NT2/D1 (cell line): ENCODE data around the gene PLCL1.

Source experiments
- DNase-seq: peaks from one replicate; pipeline ENCODE4 v3.0.0-alpha.2; 2011; ENCODE audit warnings: low read depth, low spot score
- H3K27me3 ChIP-seq: 2 replicates; pipeline ENCODE4 v1.6.0; 2011; ENCODE audit warnings: mild to moderate bottlenecking; ENCODE audit not compliant: insufficient read length, insufficient read depth
- H3K36me3 ChIP-seq: 2 replicates; pipeline ENCODE4 v1.6.1; 2011; ENCODE audit warnings: mild to moderate bottlenecking, low read length, mixed read lengths; ENCODE audit not compliant: insufficient read depth, insufficient read length
- H3K4me1 ChIP-seq: 2 replicates; pipeline ENCODE4 v1.5.1; 2011; ENCODE audit not compliant: insufficient read depth, insufficient read length
- H3K4me3 ChIP-seq: 2 replicates; pipeline ENCODE4 v1.5.1; 2011; ENCODE audit warnings: low read depth; ENCODE audit not compliant: insufficient read length
- H3K9ac ChIP-seq: 2 replicates; pipeline ENCODE4 v1.6.0; 2011; ENCODE audit warnings: low read depth; ENCODE audit not compliant: insufficient read length
- H3K9me3 ChIP-seq: 2 replicates; pipeline ENCODE4 v1.5.1; 2011; ENCODE audit warnings: mild to moderate bottlenecking, low read length; ENCODE audit not compliant: insufficient read depth
- SUZ12 ChIP-seq: IDR thresholded peaks from 2 replicates; pipeline ENCODE4 v1.6.1; 2011; ENCODE audit not compliant: insufficient read length, insufficient read depth; ENCODE audit errors: extremely low read depth
- YY1 ChIP-seq: IDR thresholded peaks from 2 replicates; pipeline ENCODE4 v1.6.1; 2011; ENCODE audit not compliant: insufficient read length, insufficient read depth
- ZNF274 ChIP-seq: IDR thresholded peaks from 2 replicates; pipeline ENCODE4 v1.6.1; 2011; ENCODE audit warnings: mild to moderate bottlenecking, low read depth, low read length

PLCL1 gene

GRCh38 chr2:197946562-197946961, 142.2 kb downstream of the PLCL1 start:
- Histone ChIP-seq H3K9ac (no peak overlapping the region), H3K9me3 (no peaks in the 10 kb centered on the region), H3K4me3 (no peak overlapping the region), H3K4me1 (no peaks in the 10 kb centered on the region), H3K27me3 (no peaks in the 10 kb centered on the region), H3K36me3 (no peaks in the 10 kb centered on the region)
- peak; percentile 33 for DNase-seq
- TF ChIP-seq YY1: no peak
- TF ChIP-seq ZNF274: no peak
- TF ChIP-seq SUZ12: no peak

GRCh38 chr2:197947219-197947757, 142.9 kb downstream of the PLCL1 start:
- Histone ChIP-seq H3K27me3 (no peaks in the 10 kb centered on the region), H3K9me3 (no peaks in the 10 kb centered on the region), H3K36me3 (no peaks in the 10 kb centered on the region), H3K4me1 (no peaks in the 10 kb centered on the region), H3K9ac (no peak overlapping the region), H3K4me3 (no peak overlapping the region)
- no peak for TF ChIP-seq YY1
- TF ChIP-seq ZNF274: no peak
- no peak for TF ChIP-seq SUZ12
- peak; percentile 50 for DNase-seq

GRCh38 chr2:197949224-197949623, 144.8 kb downstream of the PLCL1 start:
- DNase-seq: no peak
- H3K9me3 ChIP-seq: no peaks in the 10 kb centered on the region
- H3K4me3 ChIP-seq: no peak overlapping the region
- H3K9ac ChIP-seq: no peak overlapping the region
- TF ChIP-seq SUZ12: no peak
- no peak for TF ChIP-seq ZNF274
- no peak for TF ChIP-seq YY1
- no peaks in the 10 kb centered on the region for H3K4me1 ChIP-seq
- H3K36me3 ChIP-seq: no peaks in the 10 kb centered on the region
- no peaks in the 10 kb centered on the region for H3K27me3 ChIP-seq

GRCh38 chr2:197950006-197950405, 145.6 kb downstream of the PLCL1 start:
- H3K4me1 ChIP-seq: no peaks in the 10 kb centered on the region

GRCh38 chr2:197950724-197951123, 146.3 kb downstream of the PLCL1 start:
- Histone ChIP-seq H3K27me3 (no peaks in the 10 kb centered on the region), H3K9me3 (no peaks in the 10 kb centered on the region), H3K36me3 (no peaks in the 10 kb centered on the region), H3K4me3 (no peak overlapping the region), H3K9ac (no peak overlapping the region), H3K4me1 (no peaks in the 10 kb centered on the region)
- TF ChIP-seq SUZ12: no peak
- TF ChIP-seq ZNF274: no peak
- TF ChIP-seq YY1: no peak
- no peak for DNase-seq

More at GRCh38 chr2:197950006-197950405, 145.6 kb downstream of the PLCL1 start:
- no peaks in the 10 kb centered on the region for H3K27me3 ChIP-seq
- H3K9ac ChIP-seq: no peak overlapping the region
- no peak for DNase-seq
- H3K36me3 ChIP-seq: no peaks in the 10 kb centered on the region
- no peaks in the 10 kb centered on the region for H3K9me3 ChIP-seq
- TF ChIP-seq YY1: no peak
- TF ChIP-seq SUZ12: no peak
- TF ChIP-seq ZNF274: no peak
- no peak overlapping the region for H3K4me3 ChIP-seq

- H3K27me3 ChIP-seq: no peaks in the 10 kb centered on the region
- H3K9ac ChIP-seq: no peak overlapping the region
- H3K4me1 ChIP-seq: no peaks in the 10 kb centered on the region
- H3K36me3 ChIP-seq: no peaks in the 10 kb centered on the region
- no peak overlapping the region for H3K4me3 ChIP-seq
- no peak for TF ChIP-seq SUZ12
- TF ChIP-seq YY1: no peak
- no peak for TF ChIP-seq ZNF274
- no peaks in the 10 kb centered on the region for H3K9me3 ChIP-seq
- no peak for DNase-seq
These were observed 148.3 kb downstream of the PLCL1 start for GRCh38 chr2:197952540-197953202.

GRCh38 chr2:197954328-197954727, 149.9 kb downstream of the PLCL1 start:
- H3K4me1 ChIP-seq: no peaks in the 10 kb centered on the region
- no peak overlapping the region for H3K9ac ChIP-seq
- no peaks in the 10 kb centered on the region for H3K36me3 ChIP-seq
- no peak for DNase-seq
- TF ChIP-seq ZNF274 (no peak), YY1 (no peak), SUZ12 (no peak)
- H3K9me3 ChIP-seq: no peaks in the 10 kb centered on the region
- H3K4me3 ChIP-seq: no peak overlapping the region
- no peaks in the 10 kb centered on the region for H3K27me3 ChIP-seq
